Endothelial cell (in vitro differentiated cells): ENCODE measurements around the gene RGS5. TPM values are rescaled to one million over a fixed set of nuclear protein-coding genes. Genes with fewer than 3 reads are reported as not detected.
"Not testable (repeated sequence)": the region's sequence is repeated elsewhere in the genome, so short reads cannot be mapped to it uniquely, and the experiment has no call there.

Experiments
- DNase-seq: peaks from one replicate; pipeline ENCODE4 v3.0.0; 2021; ENCODE audit warnings: low spot score
- H3K27ac Mint-ChIP-seq: one replicate; pipeline ENCODE4 v1.8.0; 2021; ENCODE audit warnings: mixed read lengths, inconsistent platforms; ENCODE audit not compliant: unreplicated experiment
- H3K27me3 Mint-ChIP-seq: one replicate; pipeline ENCODE4 v1.8.0; 2021; ENCODE audit warnings: mild to moderate bottlenecking, moderate library complexity, mixed read lengths, inconsistent platforms; ENCODE audit not compliant: unreplicated experiment
- H3K36me3 Mint-ChIP-seq: one replicate; pipeline ENCODE4 v1.8.0; 2021; ENCODE audit warnings: mild to moderate bottlenecking, low read depth, mixed read lengths, inconsistent platforms; ENCODE audit not compliant: unreplicated experiment
- H3K4me1 Mint-ChIP-seq: one replicate; pipeline ENCODE4 v1.8.0; 2021; ENCODE audit warnings: mild to moderate bottlenecking, mixed read lengths, inconsistent platforms; ENCODE audit not compliant: unreplicated experiment
- H3K4me3 Mint-ChIP-seq: one replicate; pipeline ENCODE4 v1.8.0; 2021; ENCODE audit warnings: mild to moderate bottlenecking, mixed read lengths, inconsistent platforms; ENCODE audit not compliant: unreplicated experiment
- H3K9me3 Mint-ChIP-seq: one replicate; pipeline ENCODE4 v1.8.0; 2021; ENCODE audit warnings: mixed read lengths, inconsistent platforms; ENCODE audit not compliant: unreplicated experiment
- CTCF ChIP-seq: fragments of 200-600 bp; sonication (generic); IDR thresholded peaks from one replicate; pipeline ENCODE4 v1.5.0; 2021; ENCODE audit warnings: antibody characterized with exemption; ENCODE audit not compliant: unreplicated experiment
- long read RNA-seq: library from polyadenylated mRNA; unstranded; transcript quantifications from one replicate; pipeline ENCODE4 v2.0.0, GENCODE V29; 2020; ENCODE audit not compliant: unreplicated experiment
- total RNA-seq: library from RNA; stranded (reverse); fragmentation: NEBNext Ultra II Directional; extraction: Animal tissue kit (Norgen Biotek cat#: 25700); gene quantifications from one replicate; pipeline ENCODE4 v1.2.1, GENCODE V29; 2021; ENCODE audit not compliant: unreplicated experiment

The RGS5 gene
- 581 TPM for total RNA-seq
- long read RNA-seq, full-length matches to known transcripts, result 344 of 363 reads
- long read RNA-seq, partial matches to known transcripts, result 3 of 363 reads
- long read RNA-seq, other reads (novel, unspliced or antisense), result 16 of 363 reads

- peak within 1 kb of the TSS; percentile 94 for H3K4me3 Mint-ChIP-seq
- peaks cover 3% of the 10 kb centered on the region for H3K27me3 Mint-ChIP-seq
- peak; percentile 39 for DNase-seq
- no peaks in the 10 kb centered on the region for H3K36me3 Mint-ChIP-seq
- H3K27ac Mint-ChIP-seq, result peak within 1 kb of the TSS; percentile 94
- no peak for TF ChIP-seq CTCF
- peaks cover 15% of the 10 kb centered on the region for H3K4me1 Mint-ChIP-seq
- H3K9me3 Mint-ChIP-seq, result no peaks in the 10 kb centered on the region
These were observed at the start of gene RGS5 for GRCh38 chr1:163202833-163203451. Gene RGS5, minus strand, starts transcription at chr1:163202916. Its CDS starts 81 bp downstream, at chr1:163202835.

- H3K36me3 Mint-ChIP-seq, result no peaks in the 10 kb centered on the region
- no peak for DNase-seq
- no peak overlapping the region for H3K4me3 Mint-ChIP-seq
- no peaks in the 10 kb centered on the region for H3K4me1 Mint-ChIP-seq
- H3K9me3 Mint-ChIP-seq, result no peaks in the 10 kb centered on the region
- TF ChIP-seq CTCF, result no peak
- no peaks in the 10 kb centered on the region for H3K27me3 Mint-ChIP-seq
- no peak overlapping the region for H3K27ac Mint-ChIP-seq
These were observed 47.8 kb upstream of the RGS5 start for GRCh38 chr1:163250382-163250974.

- Mint-ChIP-seq H3K4me3 (no peak overlapping the region), H3K27me3 (no peaks in the 10 kb centered on the region), H3K4me1 (no peaks in the 10 kb centered on the region), H3K27ac (no peak overlapping the region), H3K9me3 (no peaks in the 10 kb centered on the region), H3K36me3 (no peaks in the 10 kb centered on the region)
- no peak for DNase-seq
- TF ChIP-seq CTCF, result no peak
These were observed 45.3 kb upstream of the RGS5 start for GRCh38 chr1:163248064-163248463.

GRCh38 chr1:163244648-163245047, 41.9 kb upstream of the RGS5 start:
- not testable (repeated sequence) for H3K4me3 Mint-ChIP-seq, H3K9me3 Mint-ChIP-seq, H3K36me3 Mint-ChIP-seq, H3K27ac Mint-ChIP-seq, DNase-seq, H3K4me1 Mint-ChIP-seq, H3K27me3 Mint-ChIP-seq

- DNase-seq, result no peak
- Mint-ChIP-seq H3K36me3 (no peaks in the 10 kb centered on the region), H3K4me3 (no peak overlapping the region), H3K27ac (no peak overlapping the region), H3K4me1 (no peaks in the 10 kb centered on the region), H3K27me3 (no peaks in the 10 kb centered on the region), H3K9me3 (no peaks in the 10 kb centered on the region)
- no peak for TF ChIP-seq CTCF
These were observed 39.0 kb upstream of the RGS5 start for GRCh38 chr1:163241746-163242145.
